ENCODE measurements around the gene CARD11. TPM values are rescaled to one million over a fixed set of nuclear protein-coding genes. Genes with fewer than 3 reads are reported as not detected.
A peak's percentile ranks its signal among the peaks of the same experiment; 100 is the strongest.

Gene CARD11
- total RNA-seq, 2 experiments from 2014 or later, result 118 to 122 TPM

DNA sequence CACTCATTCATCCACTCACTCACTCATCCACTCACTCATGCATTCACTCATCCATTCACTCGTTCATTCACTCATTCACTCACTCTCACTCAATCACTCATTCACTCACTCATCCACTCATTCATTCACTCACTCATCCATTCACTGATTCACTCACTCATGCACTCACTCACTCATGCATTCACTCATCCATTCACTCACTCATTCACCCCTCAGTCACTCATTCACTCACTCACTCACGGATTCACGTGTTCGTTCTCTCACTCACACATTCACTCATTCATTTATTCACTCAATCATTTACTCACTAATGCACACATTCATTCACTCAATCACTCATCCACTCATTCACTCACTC, 73.4 kb downstream of the CARD11 start:
- ATAC-seq (ENCODE audit: poor library complexity), result no peak
- Histone ChIP-seq H3K4me3 (ENCODE audit: low read length) (no peak overlapping the region), H3K27ac (ENCODE audit: low read depth in 1 of 2, low read length in 2 of 2) (no peak overlapping the region), H3K9me3 (ENCODE audit: control insufficient read depth in 1 of 2, insufficient read depth in 1 of 2, low read length in 2 of 2) (peaks cover 21 to 27% of the 10 kb centered on the region in 2 experiments), H3K4me1 (ENCODE audit: insufficient read depth, low read length) (peaks cover 11% of the 10 kb centered on the region), H3K27me3 (ENCODE audit: control insufficient read depth in 1 of 2, insufficient read depth in 2 of 2, low read length in 2 of 2) (no peaks in the 10 kb centered on the region), H3K36me3 (ENCODE audit: insufficient read depth, low read length) (peaks cover 57% of the 10 kb centered on the region)
- TF ChIP-seq, protein P1, sequence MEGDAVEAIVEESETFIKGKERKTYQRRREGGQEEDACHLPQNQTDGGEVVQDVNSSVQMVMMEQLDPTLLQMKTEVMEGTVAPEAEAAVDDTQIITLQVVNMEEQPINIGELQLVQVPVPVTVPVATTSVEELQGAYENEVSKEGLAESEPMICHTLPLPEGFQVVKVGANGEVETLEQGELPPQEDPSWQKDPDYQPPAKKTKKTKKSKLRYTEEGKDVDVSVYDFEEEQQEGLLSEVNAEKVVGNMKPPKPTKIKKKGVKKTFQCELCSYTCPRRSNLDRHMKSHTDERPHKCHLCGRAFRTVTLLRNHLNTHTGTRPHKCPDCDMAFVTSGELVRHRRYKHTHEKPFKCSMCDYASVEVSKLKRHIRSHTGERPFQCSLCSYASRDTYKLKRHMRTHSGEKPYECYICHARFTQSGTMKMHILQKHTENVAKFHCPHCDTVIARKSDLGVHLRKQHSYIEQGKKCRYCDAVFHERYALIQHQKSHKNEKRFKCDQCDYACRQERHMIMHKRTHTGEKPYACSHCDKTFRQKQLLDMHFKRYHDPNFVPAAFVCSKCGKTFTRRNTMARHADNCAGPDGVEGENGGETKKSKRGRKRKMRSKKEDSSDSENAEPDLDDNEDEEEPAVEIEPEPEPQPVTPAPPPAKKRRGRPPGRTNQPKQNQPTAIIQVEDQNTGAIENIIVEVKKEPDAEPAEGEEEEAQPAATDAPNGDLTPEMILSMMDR (IDR thresholded peaks at IDR 0.05), result no peak
- no peak for DNase-seq
- Mint-ChIP-seq H3K4me3 (no peak overlapping the region), H3K27me3 (no peaks in the 10 kb centered on the region), H3K9me3 (peaks cover 6% of the 10 kb centered on the region), H3K4me1 (ENCODE audit: low read depth) (peaks cover 15% of the 10 kb centered on the region), H3K36me3 (ENCODE audit: low read depth) (peaks cover 57% of the 10 kb centered on the region), H3K27ac (no peak overlapping the region)
- POLR2A ChIA-PET, result no interaction called here
- intact Hi-C loops (cut with DNase I, micrococcal nuclease), result no loop called here
- CTCF ChIA-PET, result no interaction called here

DNA sequence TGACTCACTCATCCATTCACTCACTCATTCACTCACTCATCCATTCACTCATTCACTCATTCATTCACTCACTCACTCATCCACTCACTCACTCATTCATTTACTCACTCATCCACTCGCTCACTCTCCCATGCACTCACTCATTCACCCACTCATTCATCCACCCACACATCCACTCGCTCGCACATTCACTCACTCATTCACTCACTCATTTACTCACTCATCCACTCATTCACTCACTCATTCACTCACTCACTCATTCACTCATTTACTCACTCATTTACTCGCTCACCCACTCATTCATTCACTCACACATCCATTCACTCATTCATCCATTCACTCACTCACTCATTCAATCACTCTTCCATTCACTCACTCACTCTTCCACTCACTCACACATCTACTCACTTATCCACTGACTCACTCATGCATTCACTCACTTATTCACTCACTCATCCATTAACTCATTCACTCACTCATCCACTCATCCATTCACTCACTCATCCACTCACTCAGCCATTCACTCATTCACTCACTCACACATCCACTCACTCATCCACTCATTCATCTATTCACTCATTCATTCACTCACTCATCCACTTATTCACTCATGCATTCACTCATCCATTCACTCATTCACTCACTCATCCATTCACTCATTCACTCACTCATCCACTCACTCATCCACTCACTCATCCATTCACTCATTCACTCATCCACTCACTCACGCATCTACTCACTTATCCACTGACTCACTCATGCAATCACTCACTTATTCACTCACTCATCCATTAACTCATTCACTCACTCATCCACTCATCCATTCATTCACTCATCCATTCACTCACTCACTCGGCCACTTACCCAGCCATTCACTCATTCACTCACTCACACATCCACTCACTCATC, 74.0 kb downstream of the CARD11 start:
- intact Hi-C loops (cut with DNase I, micrococcal nuclease), result no loop called here
- POLR2A ChIA-PET, result no interaction called here
- H3K4me1 ChIP-seq (ENCODE audit: insufficient read depth, low read length), result peaks cover 11% of the 10 kb centered on the region
- no peak overlapping the region for H3K27ac ChIP-seq (ENCODE audit: low read depth in 1 of 2, low read length in 2 of 2)
- CTCF ChIA-PET, result no interaction called here
- peaks cover 21 to 27% of the 10 kb centered on the region in 2 experiments for H3K9me3 ChIP-seq (ENCODE audit: control insufficient read depth in 1 of 2, insufficient read depth in 1 of 2, low read length in 2 of 2)
- Mint-ChIP-seq H3K4me3 (no peak overlapping the region), H3K9me3 (peaks cover 6% of the 10 kb centered on the region), H3K27ac (no peak overlapping the region), H3K36me3 (ENCODE audit: low read depth) (peaks cover 58% of the 10 kb centered on the region), H3K4me1 (ENCODE audit: low read depth) (peaks cover 17% of the 10 kb centered on the region), H3K27me3 (no peaks in the 10 kb centered on the region)
- peaks cover 53% of the 10 kb centered on the region for H3K36me3 ChIP-seq (ENCODE audit: insufficient read depth, low read length)
- no peak overlapping the region for H3K4me3 ChIP-seq (ENCODE audit: low read length)
- H3K27me3 ChIP-seq (ENCODE audit: control insufficient read depth in 1 of 2, insufficient read depth in 2 of 2, low read length in 2 of 2), result no peaks in the 10 kb centered on the region
- TF ChIP-seq, protein P1 (IDR thresholded peaks at IDR 0.05), result no peak
- no peak for DNase-seq
- no peak for ATAC-seq (ENCODE audit: poor library complexity)

DNA sequence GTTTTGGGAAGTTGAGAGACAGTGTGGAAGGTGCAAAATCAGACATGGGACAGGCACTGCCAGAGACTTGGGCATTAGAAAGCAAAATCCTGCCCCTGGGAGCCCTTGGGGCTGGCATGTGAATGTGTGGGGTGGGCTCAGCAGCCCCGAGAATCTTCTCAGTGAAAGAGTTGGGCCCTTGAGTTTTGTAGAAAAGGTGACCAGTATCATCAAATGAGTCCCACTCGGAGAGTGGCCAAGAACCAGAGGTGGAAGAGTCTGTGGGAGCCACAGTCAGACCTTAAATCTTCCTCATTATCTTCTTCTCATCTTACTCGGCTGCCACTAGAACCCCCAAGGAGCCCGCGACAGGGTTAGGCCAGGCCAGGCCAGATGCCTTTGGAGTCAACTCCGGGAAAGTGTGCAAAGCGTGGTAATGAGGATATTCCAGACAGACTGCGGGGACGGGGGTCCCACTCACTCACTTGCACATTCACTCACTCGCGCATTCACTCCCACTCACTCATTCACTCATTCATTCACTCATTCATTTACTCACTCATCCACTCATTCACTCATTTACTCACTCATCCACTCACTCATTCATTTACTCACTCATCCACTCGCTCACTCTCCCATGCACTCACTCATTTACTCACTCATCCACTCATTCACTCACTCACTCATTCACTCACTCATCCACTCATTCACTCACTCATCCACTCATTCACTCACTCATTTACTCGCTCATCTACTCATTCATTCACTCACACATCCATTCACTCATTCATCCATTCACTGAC, 74.9 kb downstream of the CARD11 start:
- no peak for ATAC-seq (ENCODE audit: poor library complexity)
- H3K27ac Mint-ChIP-seq, result no peak overlapping the region
- peak in 1 of 14 experiments; percentile 8 for DNase-seq

More for the DNA sequence above, 74.9 kb downstream of the CARD11 start:
- intact Hi-C loops (cut with DNase I, micrococcal nuclease), result no loop called here
- Mint-ChIP-seq H3K9me3 (peaks cover 6% of the 10 kb centered on the region), H3K4me3 (no peak overlapping the region), H3K27me3 (no peaks in the 10 kb centered on the region), H3K36me3 (ENCODE audit: low read depth) (peaks cover 56% of the 10 kb centered on the region), H3K4me1 (ENCODE audit: low read depth) (peaks cover 23% of the 10 kb centered on the region)
- TF ChIP-seq, protein P1 (IDR thresholded peaks at IDR 0.05), result no peak
- Histone ChIP-seq H3K4me3 (ENCODE audit: low read length) (no peak overlapping the region), H3K27me3 (ENCODE audit: control insufficient read depth in 1 of 2, insufficient read depth in 2 of 2, low read length in 2 of 2) (no peaks in the 10 kb centered on the region), H3K27ac (ENCODE audit: low read depth in 1 of 2, low read length in 2 of 2) (no peak overlapping the region), H3K9me3 (ENCODE audit: control insufficient read depth in 1 of 2, insufficient read depth in 1 of 2, low read length in 2 of 2) (peaks cover 21 to 27% of the 10 kb centered on the region in 2 experiments), H3K36me3 (ENCODE audit: insufficient read depth, low read length) (peaks cover 48% of the 10 kb centered on the region), H3K4me1 (ENCODE audit: insufficient read depth, low read length) (peaks cover 11% of the 10 kb centered on the region)
- ChIA-PET POLR2A (no interaction called here), CTCF (no interaction called here)

All from CD4-positive, alpha-beta T cell (primary cell).